NCI-H2171 treated with DMSO at 0.1 percent for 48 hours (cell line): ENCODE data around the gene SPN.
A peak's percentile ranks its signal among the peaks of the same experiment; 100 is the strongest.
"Not testable (repeated sequence)": the region's sequence is repeated elsewhere in the genome, so short reads cannot be mapped to it uniquely, and the experiment has no call there.

Source experiments
- DNase-seq: peaks from one replicate; lab custom pipeline; 2025; lab: John Stamatoyannopoulos, UW

The SPN gene

DNA sequence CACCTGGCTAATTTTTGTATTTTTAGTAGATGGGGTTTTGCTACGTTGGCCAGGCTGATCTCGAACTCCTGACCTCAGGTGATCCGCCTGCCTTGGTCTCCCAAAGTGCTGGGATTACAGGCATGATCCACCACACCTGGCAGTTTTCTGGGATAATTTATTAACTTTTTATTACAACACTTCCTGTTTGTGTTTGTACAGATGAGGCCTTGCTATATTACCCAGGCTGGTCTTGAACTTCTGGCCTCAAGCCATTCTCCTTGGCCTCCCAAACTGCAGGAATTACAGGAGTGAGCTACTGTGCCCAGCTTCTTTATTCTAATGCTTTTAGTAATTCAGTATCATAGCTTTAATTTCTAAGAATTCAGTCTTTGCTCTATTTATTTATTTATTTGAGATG, 16.1 kb upstream of the SPN start:
- no peak for DNase-seq

DNA sequence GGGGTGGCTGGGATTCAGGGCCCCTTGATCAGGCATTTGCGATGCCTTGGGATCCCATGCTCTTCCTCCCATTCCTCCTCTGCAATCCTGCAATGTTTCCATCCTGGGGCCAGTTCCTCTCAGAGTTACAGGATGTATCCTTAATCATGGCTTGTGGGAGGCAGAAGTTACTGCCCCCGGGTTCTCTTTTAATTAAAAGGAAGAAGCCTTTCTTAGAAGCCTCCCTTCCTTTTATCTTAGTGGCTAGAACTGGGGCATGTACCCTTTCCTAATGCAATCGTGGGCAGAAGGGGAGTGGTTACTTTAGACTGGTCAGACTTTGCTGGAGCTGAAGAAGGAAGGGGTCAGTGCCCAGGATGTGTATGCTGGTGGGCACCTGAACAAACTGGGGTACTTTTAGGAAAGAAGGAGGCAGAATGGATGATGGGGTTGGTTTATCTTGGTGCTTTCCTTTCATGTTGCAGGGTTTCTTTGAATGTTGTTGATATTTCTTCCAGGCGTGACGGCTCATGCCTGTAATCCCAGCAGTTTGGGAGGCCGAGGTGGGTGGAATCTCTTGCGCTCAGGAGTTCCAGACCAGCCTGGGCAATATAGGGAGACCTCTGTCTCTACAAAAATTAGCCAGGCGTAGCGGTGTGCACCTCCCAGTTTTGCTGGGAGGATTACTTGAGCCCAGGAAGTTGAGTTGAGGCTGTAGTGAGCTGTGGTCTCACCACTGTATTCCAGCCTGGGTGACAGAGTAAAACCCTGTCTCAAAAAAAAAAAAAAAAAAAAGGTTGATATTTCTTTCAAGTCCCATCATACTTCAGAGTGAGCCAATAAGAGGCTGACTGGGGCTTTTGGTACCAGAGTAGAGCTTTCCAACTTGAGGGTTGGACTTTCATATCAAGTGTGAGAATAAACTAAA, 13.2 kb upstream of the SPN start:
- no peak for DNase-seq

DNA sequence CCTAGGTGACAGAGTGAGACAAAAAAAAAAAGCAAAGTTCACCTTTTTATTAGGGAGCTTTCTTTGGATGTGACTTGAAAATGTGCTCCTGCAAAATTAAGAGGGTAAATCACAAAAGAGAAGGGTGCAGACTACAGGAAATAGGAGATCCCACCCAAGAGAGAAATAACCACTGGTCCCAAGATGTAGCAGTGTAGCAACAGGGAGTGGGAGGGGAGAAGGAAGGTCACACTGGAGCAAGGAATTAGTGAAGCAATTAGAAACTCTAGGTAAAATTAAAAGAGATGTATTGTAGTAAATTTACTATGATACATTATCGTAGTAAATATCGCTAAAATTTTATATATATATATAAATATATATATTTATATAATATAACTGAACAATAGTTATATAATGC, 12.3 kb upstream of the SPN start:
- no peak for DNase-seq

DNA sequence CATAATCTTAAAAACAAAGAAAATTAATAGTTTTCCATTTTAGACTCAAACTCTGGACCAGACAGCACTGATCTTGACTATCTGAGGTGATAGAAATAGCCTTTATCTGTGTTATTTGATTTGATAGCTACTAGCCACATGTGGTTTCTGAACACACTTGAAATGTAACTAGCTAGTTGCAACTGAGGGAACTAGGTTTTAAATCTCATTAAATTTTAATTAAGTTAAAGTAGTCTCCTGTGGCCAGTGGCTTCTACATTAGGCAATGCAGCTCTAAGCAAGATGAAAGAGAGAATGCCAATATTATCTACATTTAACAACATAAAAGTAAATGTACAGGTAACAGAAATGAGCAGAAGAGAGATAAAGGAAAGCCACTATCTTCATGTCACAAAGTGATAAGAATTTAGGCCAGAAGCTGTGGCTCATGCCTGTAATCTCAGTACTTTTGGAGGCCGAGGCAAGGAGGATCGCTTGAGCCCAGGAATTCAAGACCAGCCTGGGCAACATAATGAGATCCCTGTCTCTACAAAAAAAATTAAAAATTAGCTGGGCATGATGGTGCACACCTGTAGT, 11.2 kb upstream of the SPN start:
- no peak for DNase-seq

DNA sequence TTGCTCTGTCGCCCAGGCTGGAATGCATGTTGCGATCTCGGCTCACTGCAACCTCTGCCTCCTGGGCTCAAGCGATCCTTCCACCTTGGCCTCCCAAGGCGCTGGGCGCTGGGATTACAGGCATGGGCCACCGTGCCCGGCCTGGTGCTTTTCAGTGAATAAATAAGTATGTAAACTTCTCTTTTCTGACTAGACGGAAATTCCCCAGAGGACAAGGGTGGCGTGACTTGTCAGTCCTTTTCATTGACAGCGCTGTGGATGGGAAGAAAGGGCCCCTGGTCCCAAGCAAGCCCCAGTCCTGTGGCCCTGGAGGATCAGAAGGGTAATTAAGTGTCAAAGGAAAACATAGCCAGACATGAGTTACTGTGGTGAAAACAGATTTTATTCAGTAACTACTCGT, 9.6 kb upstream of the SPN start:
- no peak for DNase-seq

DNA sequence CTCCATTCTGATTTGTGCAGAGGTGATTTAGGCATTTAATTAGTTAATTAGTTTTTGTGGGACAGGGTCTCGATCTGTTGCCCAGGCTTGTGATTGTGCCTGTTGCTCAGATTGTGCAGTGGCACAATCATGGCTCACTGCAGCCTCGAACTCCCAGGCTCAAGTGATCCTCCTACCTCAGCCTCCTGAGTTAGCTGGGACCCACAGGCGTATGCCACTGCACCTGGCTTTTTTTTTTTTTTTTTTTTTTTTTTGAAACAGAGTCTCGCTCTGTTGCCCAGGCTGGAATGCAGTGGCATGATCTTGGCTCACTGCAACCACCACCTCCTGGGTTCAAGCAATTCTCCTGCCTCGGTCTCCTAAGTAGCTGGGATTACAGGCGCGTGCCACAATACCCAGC, 9.2 kb upstream of the SPN start:
- DNase-seq, result not testable (repeated sequence)

DNA sequence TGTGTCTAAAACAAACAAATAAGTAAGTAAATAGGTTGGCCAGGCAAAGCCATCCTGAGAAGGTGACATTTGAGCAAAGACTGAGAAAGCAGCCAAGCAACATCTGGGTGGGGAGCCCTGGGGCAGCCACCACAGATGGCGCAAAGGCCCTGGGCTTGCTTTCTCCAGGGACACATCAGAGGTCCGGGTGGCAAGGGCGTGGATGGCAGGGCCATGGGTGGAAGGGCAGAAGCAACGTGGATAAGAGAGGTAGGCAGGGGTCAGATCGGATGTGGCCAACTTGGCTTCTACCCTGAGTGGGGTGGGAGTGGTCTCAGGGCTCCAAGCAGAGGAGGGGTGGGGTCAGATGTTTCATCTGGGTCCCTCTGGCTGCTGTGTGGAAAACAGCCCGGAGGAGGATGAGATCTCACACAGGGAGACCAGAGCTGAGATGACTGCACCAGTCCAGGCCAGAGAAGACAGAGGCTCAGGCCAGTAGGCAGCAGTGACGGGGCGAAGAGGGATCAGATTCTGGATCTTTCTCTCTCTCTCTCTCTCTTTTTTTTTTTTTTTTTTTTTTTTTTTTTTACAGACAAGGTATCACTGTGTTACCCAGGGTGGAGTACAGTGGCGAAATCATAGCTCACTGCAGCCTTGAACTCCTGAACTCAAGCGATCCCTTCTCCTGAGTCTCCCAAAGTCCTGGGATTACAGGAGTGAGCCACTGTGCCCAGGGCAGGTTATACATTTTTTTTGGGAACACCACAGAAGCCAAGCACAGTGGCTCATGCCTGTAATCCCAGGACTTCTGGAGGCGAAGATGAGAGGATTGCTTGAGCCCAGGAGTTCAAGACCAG, 6.1 kb upstream of the SPN start:
- no peak for DNase-seq

DNA sequence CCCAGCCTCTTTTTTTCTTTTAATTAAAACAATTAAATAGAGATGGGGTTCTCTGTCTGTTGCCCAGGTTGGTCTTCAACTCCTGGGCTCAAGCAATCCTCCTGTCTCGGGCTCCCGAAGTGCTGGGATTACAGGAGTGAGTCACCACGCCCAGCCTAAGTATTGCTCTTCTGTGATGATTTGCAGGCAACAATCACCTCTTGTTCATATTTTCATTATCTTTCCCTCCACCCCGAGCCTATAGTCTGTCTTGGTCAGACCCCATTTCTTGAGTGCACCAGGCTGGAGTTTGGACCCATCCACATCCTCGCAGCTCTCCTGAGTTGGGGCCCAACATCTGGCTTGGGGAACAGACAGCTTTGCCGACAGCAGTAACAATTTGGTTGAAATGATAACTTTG, 4.3 kb upstream of the SPN start:
- DNase-seq, result no peak

DNA sequence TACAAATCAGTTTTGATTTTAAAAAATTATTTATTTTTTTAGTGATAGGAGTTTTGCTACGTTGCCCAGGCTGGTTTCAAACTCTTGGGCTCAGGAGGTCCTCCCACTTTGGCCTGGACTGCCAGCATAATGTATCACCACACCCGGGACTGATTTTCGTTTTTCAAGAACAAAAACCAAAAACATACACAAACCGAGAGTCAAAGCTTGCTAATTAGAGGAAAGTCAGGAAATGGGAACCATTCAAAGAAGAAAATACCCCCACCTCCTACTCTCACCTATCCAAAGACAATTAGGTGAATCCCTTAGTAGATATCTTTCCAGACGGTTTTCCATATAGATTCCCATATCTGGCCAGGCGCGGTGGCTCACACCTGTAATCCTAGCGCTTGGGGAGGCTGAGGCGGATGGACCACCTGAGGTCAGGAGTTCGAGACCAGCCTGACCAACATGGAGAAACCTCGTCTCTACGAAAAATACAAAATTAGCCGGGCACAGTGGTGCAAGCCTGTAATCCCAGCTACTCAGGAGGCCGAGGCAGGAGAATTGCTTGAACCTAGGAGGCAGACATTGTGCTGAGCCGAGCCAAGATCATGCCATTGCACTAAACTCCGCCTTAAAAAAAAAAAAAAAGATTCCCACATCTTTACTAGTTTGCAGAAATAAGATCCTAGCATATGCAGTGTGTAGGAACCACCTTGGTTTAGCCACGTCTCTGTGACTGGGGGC, 883 bp upstream of the SPN start:
- DNase-seq, result no peak

DNA sequence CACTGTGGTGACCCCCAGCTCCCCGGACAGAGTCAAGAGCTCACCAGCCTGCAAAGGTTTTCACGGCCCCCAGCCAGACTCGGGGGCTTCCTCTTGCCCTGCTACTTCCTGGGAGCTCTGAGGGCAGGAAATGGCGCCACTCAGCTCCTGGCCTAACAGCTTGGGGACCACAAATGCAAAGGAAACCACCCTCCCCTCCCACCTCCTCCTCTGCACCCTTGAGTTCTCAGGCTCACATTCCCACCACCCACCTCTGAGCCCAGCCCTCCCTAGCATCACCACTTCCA, 375 bp upstream of the SPN start:
- DNase-seq, result no peak

DNA sequence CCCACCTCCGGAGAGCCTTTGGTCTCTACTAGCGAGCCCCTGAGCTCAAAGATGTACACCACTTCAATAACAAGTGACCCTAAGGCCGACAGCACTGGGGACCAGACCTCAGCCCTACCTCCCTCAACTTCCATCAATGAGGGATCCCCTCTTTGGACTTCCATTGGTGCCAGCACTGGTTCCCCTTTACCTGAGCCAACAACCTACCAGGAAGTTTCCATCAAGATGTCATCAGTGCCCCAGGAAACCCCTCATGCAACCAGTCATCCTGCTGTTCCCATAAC, 702 bp downstream of the SPN start:
- no peak for DNase-seq

DNA sequence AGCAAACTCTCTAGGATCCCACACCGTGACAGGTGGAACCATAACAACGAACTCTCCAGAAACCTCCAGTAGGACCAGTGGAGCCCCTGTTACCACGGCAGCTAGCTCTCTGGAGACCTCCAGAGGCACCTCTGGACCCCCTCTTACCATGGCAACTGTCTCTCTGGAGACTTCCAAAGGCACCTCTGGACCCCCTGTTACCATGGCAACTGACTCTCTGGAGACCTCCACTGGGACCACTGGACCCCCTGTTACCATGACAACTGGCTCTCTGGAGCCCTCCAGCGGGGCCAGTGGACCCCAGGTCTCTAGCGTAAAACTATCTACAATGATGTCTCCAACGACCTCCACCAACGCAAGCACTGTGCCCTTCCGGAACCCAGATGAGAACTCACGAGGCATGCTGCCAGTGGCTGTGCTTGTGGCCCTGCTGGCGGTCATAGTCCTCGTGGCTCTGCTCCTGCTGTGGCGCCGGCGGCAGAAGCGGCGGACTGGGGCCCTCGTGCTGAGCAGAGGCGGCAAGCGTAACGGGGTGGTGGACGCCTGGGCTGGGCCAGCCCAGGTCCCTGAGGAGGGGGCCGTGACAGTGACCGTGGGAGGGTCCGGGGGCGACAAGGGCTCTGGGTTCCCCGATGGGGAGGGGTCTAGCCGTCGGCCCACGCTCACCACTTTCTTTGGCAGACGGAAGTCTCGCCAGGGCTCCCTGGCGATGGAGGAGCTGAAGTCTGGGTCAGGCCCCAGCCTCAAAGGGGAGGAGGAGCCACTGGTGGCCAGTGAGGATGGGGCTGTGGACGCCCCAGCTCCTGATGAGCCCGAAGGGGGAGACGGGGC, 1.3 kb downstream of the SPN start:
- DNase-seq, result peak; percentile 6

DNA sequence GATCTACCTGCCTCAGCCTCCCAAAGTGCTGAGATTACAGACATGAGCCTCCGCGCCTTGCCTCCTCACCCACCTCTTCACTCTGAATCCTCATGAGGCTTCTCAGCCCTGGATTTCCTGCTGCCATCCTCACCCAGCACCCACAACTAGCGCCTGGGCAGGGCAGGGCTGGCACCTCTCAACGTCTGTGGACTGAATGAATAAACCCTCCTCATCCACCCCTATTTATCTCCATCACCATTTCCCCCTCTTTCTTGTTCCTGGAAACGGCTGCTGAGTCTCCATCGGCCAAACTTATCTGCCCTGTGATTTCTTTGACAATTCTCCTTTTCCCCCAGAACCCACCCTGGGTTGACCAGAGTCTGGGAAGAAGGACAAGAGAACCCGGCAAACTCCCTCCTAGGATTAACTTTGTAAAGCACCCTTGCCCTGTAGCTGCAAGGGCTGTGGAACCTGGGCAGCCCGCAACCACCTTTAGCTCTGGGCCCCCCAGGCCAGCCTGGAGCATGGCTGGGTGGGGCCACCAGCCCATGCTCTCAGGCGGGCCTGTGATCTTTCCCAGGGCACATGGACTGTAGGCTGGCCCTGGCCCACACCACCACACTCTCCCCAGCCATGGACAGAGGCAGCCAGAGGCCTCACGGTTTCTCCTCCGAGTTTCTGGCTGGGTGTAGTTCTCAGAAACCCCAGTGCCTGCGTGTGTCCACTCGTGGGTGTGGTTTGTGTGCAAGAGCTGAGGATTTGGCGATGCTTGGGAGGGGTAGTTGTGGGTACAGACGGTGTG, 2.4 kb downstream of the SPN start:
- DNase-seq, result no peak

DNA sequence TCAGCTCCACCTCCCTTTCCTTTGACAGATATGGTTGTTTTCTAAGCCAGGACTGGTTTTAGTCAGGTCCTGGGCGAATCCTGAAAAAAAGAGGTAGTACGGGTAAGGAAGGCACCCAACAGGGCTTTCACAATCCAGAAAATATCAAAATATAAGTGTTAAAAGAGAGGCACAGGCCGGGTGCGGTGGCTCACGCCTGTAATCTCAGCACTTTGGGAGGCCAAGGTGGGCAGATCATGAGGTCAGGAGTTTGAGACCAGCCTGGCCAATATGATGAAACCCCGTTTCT, 4.2 kb downstream of the SPN start:
- DNase-seq, result not testable (repeated sequence)

DNA sequence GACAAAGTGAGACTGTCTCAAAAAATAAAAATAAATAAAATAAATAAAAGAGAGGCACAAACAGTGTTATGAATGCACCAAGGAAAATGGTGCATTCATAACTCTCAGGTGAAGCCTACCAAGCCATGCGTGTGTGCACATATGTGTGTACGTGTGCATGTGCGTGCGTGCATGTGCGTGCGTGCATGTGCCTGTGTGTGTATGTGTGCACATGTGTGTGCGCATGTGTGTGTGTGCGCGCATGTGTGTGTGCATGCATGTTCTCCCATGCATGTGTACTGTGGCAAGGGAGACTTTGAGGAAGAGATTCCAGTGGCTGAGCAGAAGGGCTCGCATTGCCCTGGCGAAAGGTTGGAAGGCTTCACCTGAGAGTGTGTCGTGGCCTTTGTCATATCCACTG, 4.7 kb downstream of the SPN start:
- DNase-seq, result no peak

DNA sequence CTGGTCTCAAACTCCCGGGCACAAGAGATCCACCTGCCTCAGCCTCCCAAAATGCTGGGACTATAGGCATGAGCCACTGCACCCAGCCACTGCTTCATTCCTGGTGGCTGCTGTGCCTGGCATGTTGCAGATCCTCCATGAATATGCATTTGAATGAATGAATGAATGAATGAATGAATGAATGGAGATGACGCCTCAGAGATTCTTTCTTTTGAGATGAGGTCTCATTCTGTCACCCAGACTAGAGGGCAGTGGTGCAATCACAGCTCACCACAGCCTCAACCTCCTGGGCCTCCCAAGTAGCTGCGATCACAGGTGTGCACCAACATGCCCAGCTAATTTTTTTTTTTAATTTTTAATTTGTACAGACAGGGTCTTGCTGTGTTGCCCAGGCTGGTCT, 5.2 kb downstream of the SPN start:
- no peak for DNase-seq

DNA sequence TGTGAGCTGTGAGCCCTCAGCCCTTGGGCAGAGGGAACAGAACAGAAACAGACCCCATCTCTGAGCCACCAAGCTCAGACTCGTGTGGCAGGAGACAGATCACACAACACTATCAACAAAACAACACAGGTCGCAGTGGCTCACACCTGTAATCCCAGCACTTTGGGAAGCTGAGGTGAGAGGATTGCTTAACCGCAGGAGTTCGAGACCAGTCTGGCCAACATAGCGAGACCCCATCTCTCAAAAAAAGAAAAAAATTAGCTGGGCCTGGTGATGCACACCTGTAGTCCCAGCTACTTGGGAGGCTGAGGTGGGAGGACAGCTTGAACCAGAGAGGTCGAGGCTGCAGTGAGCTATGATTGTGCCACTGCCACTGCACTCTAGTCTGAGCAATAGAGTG, 10.5 kb downstream of the SPN start:
- DNase-seq, result no peak

DNA sequence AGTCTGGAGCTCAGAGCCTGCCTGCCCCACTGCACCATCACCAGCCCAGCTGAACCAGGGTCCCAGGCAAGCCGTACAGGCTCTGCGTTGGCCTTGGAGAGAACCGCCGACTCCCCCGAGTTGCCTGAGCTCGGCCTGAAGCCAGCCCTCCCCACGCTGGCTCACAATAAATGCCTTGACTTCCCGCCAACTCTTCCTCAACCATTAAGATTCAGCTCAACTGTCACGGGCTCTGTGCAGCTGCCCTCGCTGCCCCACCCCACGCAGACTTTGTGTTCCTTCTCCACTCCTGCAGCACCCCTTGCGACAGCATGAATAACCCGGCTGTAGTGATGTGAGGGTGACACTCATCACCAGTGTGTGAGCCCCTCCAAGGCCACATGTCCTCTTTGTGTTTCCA, 11.1 kb downstream of the SPN start:
- DNase-seq, result no peak

DNA sequence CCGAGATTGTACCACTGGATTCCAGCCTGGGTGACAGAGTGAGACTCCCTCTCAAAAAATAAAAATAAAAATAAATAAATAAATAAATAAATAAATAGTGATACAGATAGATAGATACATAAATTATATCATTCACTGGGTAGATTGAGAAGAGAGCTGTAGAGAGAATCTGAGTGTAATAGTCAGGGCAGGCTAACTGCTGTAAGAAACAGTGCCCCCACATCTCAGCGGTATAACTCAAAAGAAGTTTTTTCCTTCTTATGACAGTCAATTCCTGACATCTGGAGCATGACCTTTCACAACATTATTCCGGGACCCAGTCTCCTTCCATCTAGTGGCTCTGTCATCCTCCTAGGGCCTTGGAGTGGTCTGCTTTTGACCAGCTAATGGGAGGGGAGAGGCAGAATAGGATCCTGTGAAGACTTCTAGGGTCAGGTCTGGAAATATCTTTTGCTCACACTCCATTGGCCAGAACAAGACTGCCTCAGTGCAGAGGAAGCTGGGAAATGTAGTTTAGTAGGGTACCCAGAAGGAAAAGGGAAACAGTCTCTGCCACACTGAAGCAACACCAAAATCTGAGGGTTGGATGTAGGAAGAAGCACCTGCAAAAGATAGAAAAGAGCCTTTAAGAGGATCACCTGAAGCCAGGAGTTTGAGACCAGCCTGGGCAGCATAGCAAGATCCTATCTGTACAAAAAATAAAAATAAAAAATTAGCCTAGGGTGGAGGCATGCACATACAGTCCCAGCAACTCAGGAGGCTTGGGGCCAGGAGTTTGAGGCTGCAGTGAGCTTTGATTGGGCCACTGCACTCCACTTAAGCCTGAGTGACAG, 13.0 kb downstream of the SPN start:
- DNase-seq, result peak; percentile 30
